ENCODE measurements around the gene DNAH5. TPM values are rescaled to one million over a fixed set of nuclear protein-coding genes. Genes with fewer than 3 reads are reported as not detected.

The DNAH5 gene
- total and polyA plus RNA-seq, 2 of the 8 experiments (the other 6 are each of a cell fraction or from before 2014, with no cell fraction given), result 0.30 to 0.73 TPM

DNA sequence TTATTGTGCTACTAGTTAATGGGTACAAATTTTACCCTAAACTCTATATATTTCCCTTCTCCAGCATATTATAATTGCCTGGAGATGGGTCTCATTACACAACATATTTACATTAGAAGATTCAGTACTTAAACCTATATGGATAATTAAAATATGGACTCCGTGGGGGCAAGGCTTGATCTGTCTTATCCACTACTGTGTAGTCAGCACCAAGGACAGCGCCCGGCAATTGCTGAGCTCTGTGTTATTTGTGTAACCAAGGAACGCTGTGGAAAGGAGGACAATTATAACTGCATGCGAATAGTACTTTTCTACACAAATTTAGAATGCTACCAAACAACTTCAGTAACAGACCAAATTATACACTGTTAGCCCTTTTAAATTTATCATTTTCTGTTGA is 77.7 kb downstream of the DNAH5 start:
- 64% methylated on average over 5 of the region's 5 CpGs; no CpG with 5 or more reads in 1 of the 2 experiments for WGBS, 2 experiments (ENCODE audit: extremely low coverage in 1 of 2, insufficient coverage in 1 of 2, insufficient read length in 1 of 2, insufficient replicate concordance in 2 of 2, low coverage in 1 of 2, low lambda C conversion rate in 2 of 2, missing lambda C conversion rate in 1 of 2)
- Histone ChIP-seq H2BK15ac (ENCODE audit: low read length) (no peak overlapping the region), H4K91ac (replicated peaks; ENCODE audit: insufficient read length, low read length) (no peak overlapping the region), H3K18ac (ENCODE audit: extremely low read depth, low read length) (no peak overlapping the region), H3K23me2 (ENCODE audit: low read depth, low read length) (no peaks in the 10 kb centered on the region; the same call in 1 of the 2 replicates), H2BK12ac (ENCODE audit: low read depth, low read length) (no peak overlapping the region), H4K5ac (ENCODE audit: insufficient read length, low read depth, low read length) (no peak overlapping the region), H3K79me1 (ENCODE audit: low read depth, low read length) (no peaks in the 10 kb centered on the region), H4K20me1 (replicated peaks in 1 of 2; ENCODE audit: control insufficient read depth in 1 of 2, insufficient read depth in 2 of 2, low read length in 2 of 2) (no peaks in the 10 kb centered on the region), H2BK120ac (replicated peaks; ENCODE audit: low read depth, low read length) (no peak overlapping the region), H3K23ac (ENCODE audit: insufficient read length) (no peak overlapping the region), H3K4ac (replicated peaks; ENCODE audit: insufficient read length, low read depth, low read length) (no peak overlapping the region), H3K9ac (replicated peaks in 1 of 4; ENCODE audit: extremely low read depth in 1 of 4, low read depth in 3 of 4, low read length in 3 of 4) (no peak overlapping the region), H3K27me3 (replicated peaks in 1 of 4; ENCODE audit: control insufficient read depth in 3 of 4, extremely low read depth in 1 of 4, insufficient read depth in 3 of 4, low read length in 3 of 4) (no peaks in the 10 kb centered on the region), H4K8ac (ENCODE audit: extremely low read depth, insufficient read depth, low read length) (no peak overlapping the region), H2AFZ (ENCODE audit: low read length) (no peak overlapping the region), H3K36me3 (ENCODE audit: control insufficient read depth in 2 of 4, insufficient read depth in 4 of 4, low read length in 3 of 4) (no peaks in the 10 kb centered on the region), H3K4me3 (ENCODE audit: extremely low read depth in 1 of 4, insufficient read depth in 2 of 4, low read depth in 3 of 4, low read length in 4 of 4) (no peak overlapping the region), H3K4me2 (ENCODE audit: insufficient read depth in 1 of 2, low read depth in 2 of 2, low read length in 2 of 2) (no peak overlapping the region), H3K27ac (ENCODE audit: low read depth, low read length) (no peak overlapping the region), H3K79me2 (ENCODE audit: control insufficient read depth in 1 of 2, insufficient read depth in 2 of 2, low read length in 2 of 2) (no peaks in the 10 kb centered on the region), H2BK5ac (ENCODE audit: low read depth, low read length) (no peak overlapping the region), H3K4me1 (replicated peaks in 1 of 4; ENCODE audit: control insufficient read depth in 3 of 4, insufficient read depth in 4 of 4, low read length in 3 of 4) (no peaks in the 10 kb centered on the region), H3K9me3 (ENCODE audit: insufficient read depth in 2 of 2, low read depth in 1 of 2, low read length in 1 of 2) (no peaks in the 10 kb centered on the region), H2BK20ac (ENCODE audit: low read length) (no peak overlapping the region), H3K14ac (ENCODE audit: insufficient read length) (no peak overlapping the region), H2AK5ac (ENCODE audit: low read depth, low read length) (no peak overlapping the region), H3K56ac (replicated peaks; ENCODE audit: insufficient read length, low read depth, low read length) (no peak overlapping the region)
- POLR2A ChIA-PET (ENCODE audit: partially characterized antibody), result no interaction called here
- FAIRE-seq, result no peak
- CTCF ChIA-PET (ENCODE audit: partially characterized antibody), result no interaction called here
- DNase-seq (ENCODE audit: low read depth in 1 of 2, low spot score in 2 of 2), result peak in 1 of 2 experiments; percentile 69
- TF ChIP-seq POU5F1 (IDR thresholded peaks at IDR 0.05; ENCODE audit: low read depth, low read length), result no peak
- peak; percentile 24 for TF ChIP-seq NANOG (IDR thresholded peaks at IDR 0.05; ENCODE audit: insufficient read depth, low read depth, low read length, poor library complexity, severe bottlenecking)
- TF ChIP-seq JUND (IDR thresholded peaks at IDR 0.05; ENCODE audit: low read length), result no peak
- TF ChIP-seq, protein P1, sequence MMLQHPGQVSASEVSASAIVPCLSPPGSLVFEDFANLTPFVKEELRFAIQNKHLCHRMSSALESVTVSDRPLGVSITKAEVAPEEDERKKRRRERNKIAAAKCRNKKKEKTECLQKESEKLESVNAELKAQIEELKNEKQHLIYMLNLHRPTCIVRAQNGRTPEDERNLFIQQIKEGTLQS (IDR thresholded peaks at IDR 0.05; ENCODE audit: insufficient read depth, low read depth, low read length), result no peak

Measured in H1 (cell line).